OCI-LY7 (cell line): Measurements from ENCODE around the gene BTNL3. TPM values are rescaled to one million over a fixed set of nuclear protein-coding genes. Genes with fewer than 3 reads are reported as not detected.

Experiments
- BruUV-seq: library from RNA; stranded (reverse); fragments of 400-500 nt; replicated peaks from 2 replicates; lab custom pipeline; 2021; lab: Mats Ljungman, UMichigan
- CTCF ChIA-PET: fragments of 300-600 bp; sonication (Branson Sonifier 250); formaldehyde crosslinking; loops from one replicate; lab custom pipeline; 2022; ENCODE audit warnings: antibody characterized with exemption; ENCODE audit not compliant: unreplicated experiment; lab: Charles Lee
- POLR2A ChIA-PET: fragments of 300-600 bp; sonication (Branson Sonifier 250); formaldehyde crosslinking; loops from one replicate; lab custom pipeline; 2022; ENCODE audit warnings: antibody characterized with exemption; lab: Charles Lee
- DNase-seq: peaks from one replicate; pipeline ENCODE4 v3.0.0-alpha.2; 2015; ENCODE audit warnings: low spot score
- H2AFZ ChIP-seq: fragments of 200-600 bp; sonication (generic), shearing (Covaris generic); 2 replicates; pipeline ENCODE4 v1.6.1; 2014; ENCODE audit warnings: mild to moderate bottlenecking, antibody characterized with exemption, low read length, moderate library complexity
- H3K27ac ChIP-seq: fragments of 200-600 bp; sonication (generic); 2 replicates; pipeline ENCODE4 v1.5.1; 2014; ENCODE audit warnings: mixed run types, low read depth, mild to moderate bottlenecking, moderate library complexity, low read length, inconsistent platforms; ENCODE audit not compliant: poor library complexity, severe bottlenecking
- H3K36me3 ChIP-seq: fragments of 200-600 bp; sonication (generic); 2 replicates; pipeline ENCODE4 v1.6.1; 2014; ENCODE audit warnings: mild to moderate bottlenecking, antibody characterized with exemption, low read length, moderate library complexity, mixed read lengths; ENCODE audit not compliant: insufficient read depth
- H3K4me1 ChIP-seq: fragments of 200-600 bp; sonication (generic); 2 replicates; pipeline ENCODE4 v1.5.1; 2014; ENCODE audit warnings: mild to moderate bottlenecking, low read length; ENCODE audit not compliant: insufficient read depth, poor library complexity, severe bottlenecking
- H3K4me2 ChIP-seq: fragments of 200-600 bp; sonication (generic); 2 replicates; pipeline ENCODE4 v1.6.1; 2014; ENCODE audit warnings: mild to moderate bottlenecking, low read length
- H3K4me3 ChIP-seq: fragments of 200-600 bp; sonication (generic); 2 replicates; pipeline ENCODE4 v1.5.1; 2014; ENCODE audit warnings: mild to moderate bottlenecking, low read depth, low read length; ENCODE audit not compliant: poor library complexity, severe bottlenecking
- H3K79me2 ChIP-seq: fragments of 200-600 bp; sonication (generic); 2 replicates; pipeline ENCODE4 v1.6.1; 2016; ENCODE audit warnings: low read depth, mild to moderate bottlenecking, low read length, moderate library complexity, mixed read lengths; ENCODE audit not compliant: insufficient read depth
- H3K9me2 ChIP-seq: fragments of 200-600 bp; sonication (generic); 2 replicates; pipeline ENCODE4 v1.6.1; 2016; ENCODE audit warnings: mild to moderate bottlenecking, low read length, mixed read lengths; ENCODE audit not compliant: insufficient read depth
- H3K9me3 ChIP-seq: fragments of 200-600 bp; sonication (generic); 2 replicates; pipeline ENCODE4 v1.6.1; 2014; ENCODE audit warnings: mild to moderate bottlenecking, mixed run types, low read length, mixed read lengths
- H4K20me1 ChIP-seq: fragments of 200-600 bp; sonication (generic); 2 replicates; pipeline ENCODE4 v1.6.1; 2014; ENCODE audit warnings: mild to moderate bottlenecking, antibody characterized with exemption, low read length, moderate library complexity, mixed read lengths; ENCODE audit not compliant: insufficient read depth
- EZH2phosphoT487 ChIP-seq: fragments of 200-600 bp; sonication (generic); IDR thresholded peaks from 2 replicates; pipeline ENCODE4 v1.6.1; 2018; ENCODE audit warnings: low read depth, borderline replicate concordance, mild to moderate bottlenecking, mixed run types, antibody characterized with exemption, low read length, moderate library complexity, mixed read lengths
- intact Hi-C: fragments of 100-400 bp; cut with micrococcal nuclease; formaldehyde crosslinking; loops from one replicate; pipeline ENCODE4 v1.10.0; 2022; ENCODE audit not compliant: unreplicated experiment
- total RNA-seq, 2 experiments: library from RNA; depleted of rRNA in 1 of 2; stranded (reverse); fragments of >200 nt in 1 of 2; shearing (Covaris generic) in 1 of 2; gene quantifications; 2 replicates each; pipeline ENCODE4 v1.2.3, GENCODE V29; 2014 to 2022
- TF ChIP-seq, protein P1 (sequence below): fragments of 200-600 bp; sonication (generic); conservative IDR thresholded peaks from 2 replicates; pipeline ENCODE4 v1.5.1; 2014; ENCODE audit warnings: mild to moderate bottlenecking, antibody characterized with exemption, low read length, moderate library complexity, mixed read lengths

The BTNL3 gene
- total RNA-seq, 2 experiments from 2014 or later = not detected

DNA sequence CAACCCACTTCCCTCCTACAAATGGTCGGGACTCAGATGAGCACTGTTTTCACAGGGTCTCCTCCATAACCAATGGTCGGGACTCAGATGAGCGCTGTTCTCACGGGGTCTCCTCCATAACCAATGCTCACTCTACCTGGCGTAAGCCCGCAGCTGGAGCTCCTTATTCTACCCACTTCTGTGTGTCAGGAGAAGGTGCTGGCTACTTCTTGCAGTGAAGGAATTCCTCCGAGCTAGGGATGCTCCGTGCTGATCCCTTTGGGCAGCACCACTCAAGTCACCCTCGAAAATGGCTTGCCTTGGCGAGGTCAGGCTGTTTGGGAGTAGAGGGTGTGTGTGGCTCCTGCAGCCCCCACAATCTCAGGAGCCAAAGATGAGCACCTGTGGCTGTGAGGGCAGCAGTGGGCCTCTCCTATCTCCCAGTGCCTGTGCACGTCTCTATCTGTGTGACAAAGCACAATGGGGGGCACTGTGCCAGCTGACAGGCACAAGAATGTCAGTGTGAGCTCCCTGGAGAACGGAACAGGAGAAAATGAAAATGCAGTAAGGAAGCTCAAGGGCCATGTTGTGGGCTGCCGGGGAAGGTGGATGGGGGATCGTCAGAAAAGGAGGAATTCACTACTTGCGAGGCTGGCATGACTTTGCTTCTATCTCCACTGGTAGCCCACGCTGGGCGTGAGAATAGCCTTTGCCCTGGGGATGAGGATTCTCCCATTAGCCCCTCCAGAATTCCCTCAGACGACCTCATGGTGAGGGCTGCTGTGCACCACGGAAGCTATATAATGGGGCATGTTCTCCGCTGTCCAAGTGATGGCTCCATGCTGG is 47.6 kb downstream of the BTNL3 start:
- Histone ChIP-seq H3K27ac (no peak overlapping the region), H3K9me2 (no peaks in the 10 kb centered on the region), H3K4me1 (no peaks in the 10 kb centered on the region), H3K9me3 (no peaks in the 10 kb centered on the region), H4K20me1 (no peaks in the 10 kb centered on the region), H2AFZ (no peak overlapping the region), H3K79me2 (no peaks in the 10 kb centered on the region), H3K36me3 (no peaks in the 10 kb centered on the region), H3K4me3 (no peak overlapping the region), H3K4me2 (no peak overlapping the region)
- TF ChIP-seq EZH2phosphoT487 = no peak
- TF ChIP-seq, protein P1, sequence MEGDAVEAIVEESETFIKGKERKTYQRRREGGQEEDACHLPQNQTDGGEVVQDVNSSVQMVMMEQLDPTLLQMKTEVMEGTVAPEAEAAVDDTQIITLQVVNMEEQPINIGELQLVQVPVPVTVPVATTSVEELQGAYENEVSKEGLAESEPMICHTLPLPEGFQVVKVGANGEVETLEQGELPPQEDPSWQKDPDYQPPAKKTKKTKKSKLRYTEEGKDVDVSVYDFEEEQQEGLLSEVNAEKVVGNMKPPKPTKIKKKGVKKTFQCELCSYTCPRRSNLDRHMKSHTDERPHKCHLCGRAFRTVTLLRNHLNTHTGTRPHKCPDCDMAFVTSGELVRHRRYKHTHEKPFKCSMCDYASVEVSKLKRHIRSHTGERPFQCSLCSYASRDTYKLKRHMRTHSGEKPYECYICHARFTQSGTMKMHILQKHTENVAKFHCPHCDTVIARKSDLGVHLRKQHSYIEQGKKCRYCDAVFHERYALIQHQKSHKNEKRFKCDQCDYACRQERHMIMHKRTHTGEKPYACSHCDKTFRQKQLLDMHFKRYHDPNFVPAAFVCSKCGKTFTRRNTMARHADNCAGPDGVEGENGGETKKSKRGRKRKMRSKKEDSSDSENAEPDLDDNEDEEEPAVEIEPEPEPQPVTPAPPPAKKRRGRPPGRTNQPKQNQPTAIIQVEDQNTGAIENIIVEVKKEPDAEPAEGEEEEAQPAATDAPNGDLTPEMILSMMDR = no peak
- ChIA-PET POLR2A (interaction anchor here (0.7 kb wide), 1 partner anchor 9 kb away, joined by 3 read pairs; no protein-coding TSS in a partner anchor), CTCF (no interaction called here)
- no peak for DNase-seq
- no TSS peak for BruUV-seq
- intact Hi-C loops = no loop called here

- H3K4me1 ChIP-seq = no peaks in the 10 kb centered on the region
- H4K20me1 ChIP-seq = no peaks in the 10 kb centered on the region
- CTCF ChIA-PET = no interaction called here
- no peak for DNase-seq
- no peak overlapping the region for H3K4me3 ChIP-seq
- TF ChIP-seq, protein P1 = no peak
- TF ChIP-seq EZH2phosphoT487 = no peak
- H3K9me3 ChIP-seq = no peaks in the 10 kb centered on the region
- no peaks in the 10 kb centered on the region for H3K79me2 ChIP-seq
- H3K36me3 ChIP-seq = no peaks in the 10 kb centered on the region
- H3K9me2 ChIP-seq = no peaks in the 10 kb centered on the region
- no peak overlapping the region for H3K27ac ChIP-seq
- POLR2A ChIA-PET = no interaction called here
- intact Hi-C loops = no loop called here
- H3K4me2 ChIP-seq = no peak overlapping the region
- BruUV-seq = no TSS peak
- H2AFZ ChIP-seq = no peak overlapping the region
These were observed 48.2 kb downstream of the BTNL3 start for GRCh38 chr5:181036816-181037364.
